AG09319 (cell line): ENCODE measurements around the gene TRIM3.

Experiments
- DNase-seq: peaks from one replicate; pipeline ENCODE4 v3.0.0-alpha.2; 2010; ENCODE audit warnings: low read depth; ENCODE audit errors: extremely low read depth
- TF ChIP-seq, protein P1 (sequence below): IDR thresholded peaks from 2 replicates; pipeline ENCODE4 v1.5.1; 2011; ENCODE audit warnings: low read depth, mild to moderate bottlenecking, inconsistent platforms, low read length, moderate library complexity

TRIM3 gene

DNA sequence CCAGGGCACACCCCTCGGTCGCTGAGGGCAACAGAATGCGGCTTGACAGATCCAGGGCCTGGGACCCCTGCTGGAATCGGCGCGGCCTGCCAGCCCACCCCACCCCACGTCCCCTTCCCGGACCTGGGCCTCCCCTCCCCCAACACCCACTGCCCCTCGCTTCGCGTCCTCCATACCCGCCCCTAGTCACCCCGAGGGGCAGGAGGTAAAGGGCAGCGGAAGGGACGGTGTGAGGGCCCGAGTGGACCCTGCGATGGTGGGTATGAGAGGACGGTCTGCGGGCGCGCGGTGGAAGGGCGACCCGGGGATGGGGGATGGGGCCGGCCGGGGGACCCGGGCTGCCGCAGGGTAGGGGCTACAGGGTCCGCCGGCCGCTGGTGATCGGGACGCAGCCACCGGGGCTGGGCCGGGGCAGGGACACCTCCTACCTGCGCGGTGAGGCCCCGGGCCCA, 55.2 kb downstream of the TRIM3 start:
- DNase-seq: no peak
- TF ChIP-seq, protein P1, sequence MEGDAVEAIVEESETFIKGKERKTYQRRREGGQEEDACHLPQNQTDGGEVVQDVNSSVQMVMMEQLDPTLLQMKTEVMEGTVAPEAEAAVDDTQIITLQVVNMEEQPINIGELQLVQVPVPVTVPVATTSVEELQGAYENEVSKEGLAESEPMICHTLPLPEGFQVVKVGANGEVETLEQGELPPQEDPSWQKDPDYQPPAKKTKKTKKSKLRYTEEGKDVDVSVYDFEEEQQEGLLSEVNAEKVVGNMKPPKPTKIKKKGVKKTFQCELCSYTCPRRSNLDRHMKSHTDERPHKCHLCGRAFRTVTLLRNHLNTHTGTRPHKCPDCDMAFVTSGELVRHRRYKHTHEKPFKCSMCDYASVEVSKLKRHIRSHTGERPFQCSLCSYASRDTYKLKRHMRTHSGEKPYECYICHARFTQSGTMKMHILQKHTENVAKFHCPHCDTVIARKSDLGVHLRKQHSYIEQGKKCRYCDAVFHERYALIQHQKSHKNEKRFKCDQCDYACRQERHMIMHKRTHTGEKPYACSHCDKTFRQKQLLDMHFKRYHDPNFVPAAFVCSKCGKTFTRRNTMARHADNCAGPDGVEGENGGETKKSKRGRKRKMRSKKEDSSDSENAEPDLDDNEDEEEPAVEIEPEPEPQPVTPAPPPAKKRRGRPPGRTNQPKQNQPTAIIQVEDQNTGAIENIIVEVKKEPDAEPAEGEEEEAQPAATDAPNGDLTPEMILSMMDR: no peak

DNA sequence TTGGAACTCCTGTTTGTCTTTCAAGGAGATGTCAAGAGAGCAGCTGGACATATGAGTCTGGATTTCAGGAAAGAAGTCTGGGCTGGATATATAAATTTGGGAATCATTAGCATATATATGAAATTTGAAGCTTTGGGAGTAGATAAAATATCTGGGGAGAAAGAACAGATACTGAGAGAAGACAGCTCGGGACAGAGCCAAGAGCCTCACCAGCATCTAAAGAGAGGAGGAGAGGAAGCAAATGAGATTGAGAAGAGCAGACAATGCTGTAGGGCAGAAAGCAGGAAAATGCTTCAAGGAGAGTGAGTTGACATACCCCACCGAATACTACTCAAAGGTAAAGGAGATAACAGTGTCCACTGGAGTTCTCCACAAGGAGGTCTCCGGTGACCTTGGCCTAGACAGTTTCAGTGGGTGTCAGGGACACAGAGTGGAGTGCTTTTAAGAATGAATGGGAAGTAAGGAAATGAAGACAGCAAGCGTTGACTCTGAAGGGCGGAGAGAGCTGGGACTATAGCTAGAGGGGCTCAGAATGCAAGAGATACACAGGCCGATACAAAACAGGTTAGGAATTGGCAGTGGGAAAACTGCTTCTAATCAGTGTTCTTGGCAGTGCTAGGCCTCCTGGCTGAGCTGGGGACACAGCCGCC, 55.7 kb downstream of the TRIM3 start:
- TF ChIP-seq, protein P1: no peak
- DNase-seq: no peak

DNA sequence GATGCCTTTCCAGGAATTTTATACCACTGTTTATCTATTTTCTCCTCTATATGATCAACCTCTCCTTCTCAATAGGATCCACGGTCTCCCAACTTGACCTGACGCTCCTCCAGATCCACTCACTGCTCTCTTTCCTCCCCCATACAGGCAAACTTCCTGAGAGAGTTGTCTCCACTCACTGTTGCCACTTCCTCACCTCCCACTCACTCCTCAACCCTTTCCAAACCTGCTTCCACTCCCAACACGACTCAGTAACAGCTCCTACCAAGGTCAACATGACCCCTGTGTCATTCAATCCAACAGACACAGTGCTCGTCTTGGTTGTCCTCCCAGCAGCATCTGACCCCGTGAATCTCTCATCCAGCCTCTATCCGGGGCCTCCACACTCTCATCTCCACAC, 57.9 kb downstream of the TRIM3 start:
- TF ChIP-seq, protein P1: no peak
- no peak for DNase-seq

DNA sequence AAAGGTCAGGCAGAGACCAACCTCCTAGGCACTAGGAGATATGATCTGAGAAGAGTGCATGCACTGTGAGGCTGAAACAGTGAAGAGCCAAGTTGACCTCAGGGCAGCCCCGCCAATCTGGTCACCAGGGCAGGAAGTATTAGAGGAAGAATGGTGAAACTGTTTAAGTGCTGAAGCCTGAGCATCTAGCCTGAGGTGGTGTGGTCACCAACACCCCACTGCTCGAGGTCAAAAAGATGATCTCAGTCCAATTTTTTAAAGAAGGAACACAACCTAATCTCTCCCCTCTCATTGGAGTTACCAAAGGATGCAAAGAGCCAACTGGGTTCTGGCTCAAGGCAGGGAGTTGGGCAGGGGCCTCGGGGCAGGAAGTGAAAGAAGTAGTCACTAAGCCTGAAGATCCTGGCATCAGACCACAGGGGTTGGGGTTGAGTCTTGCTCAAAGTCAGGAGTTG, 58.8 kb downstream of the TRIM3 start:
- DNase-seq: no peak
- TF ChIP-seq, protein P1: no peak

DNA sequence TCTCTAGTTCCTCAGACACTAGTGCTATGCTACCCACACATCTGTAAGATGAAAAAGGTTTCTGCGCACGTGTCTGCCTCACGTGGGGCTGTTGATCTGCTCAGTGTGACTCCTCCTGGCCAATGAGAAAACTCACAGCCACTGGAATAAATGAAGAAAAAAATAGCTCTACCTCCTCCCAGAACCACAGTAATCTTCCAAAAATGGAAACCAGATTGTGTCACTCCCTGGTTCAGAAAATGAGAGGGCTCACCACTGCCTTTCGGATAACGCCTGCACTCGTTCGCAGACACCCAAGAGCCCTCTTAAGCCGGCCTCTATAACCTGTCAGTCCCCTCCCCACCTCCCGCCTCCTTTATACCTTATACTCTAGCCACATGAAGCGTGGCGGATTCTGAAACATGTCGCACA, 59.9 kb downstream of the TRIM3 start:
- TF ChIP-seq, protein P1: no peak
- DNase-seq: no peak

DNA sequence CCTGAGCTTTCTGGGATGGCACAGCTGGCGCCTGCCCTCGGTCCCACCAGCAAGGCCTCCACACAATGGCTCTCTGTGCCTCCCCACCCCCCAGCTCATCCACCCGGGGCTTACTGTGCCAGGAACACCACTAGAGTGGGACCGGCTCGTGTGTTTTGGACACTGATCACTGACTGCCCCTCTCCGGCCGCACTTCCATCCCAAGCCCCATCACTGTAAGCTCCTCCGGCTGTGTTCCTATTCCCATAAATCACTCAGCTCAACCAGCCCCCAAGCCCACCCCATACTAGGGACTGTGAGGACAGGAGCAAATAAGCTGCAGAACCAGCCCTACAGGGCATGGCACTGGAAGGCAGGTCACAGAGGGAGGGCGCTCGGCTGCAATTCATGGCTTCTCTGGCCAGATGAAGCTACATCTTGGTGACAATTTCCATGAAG, 62.1 kb downstream of the TRIM3 start:
- DNase-seq: no peak
- TF ChIP-seq, protein P1: no peak

DNA sequence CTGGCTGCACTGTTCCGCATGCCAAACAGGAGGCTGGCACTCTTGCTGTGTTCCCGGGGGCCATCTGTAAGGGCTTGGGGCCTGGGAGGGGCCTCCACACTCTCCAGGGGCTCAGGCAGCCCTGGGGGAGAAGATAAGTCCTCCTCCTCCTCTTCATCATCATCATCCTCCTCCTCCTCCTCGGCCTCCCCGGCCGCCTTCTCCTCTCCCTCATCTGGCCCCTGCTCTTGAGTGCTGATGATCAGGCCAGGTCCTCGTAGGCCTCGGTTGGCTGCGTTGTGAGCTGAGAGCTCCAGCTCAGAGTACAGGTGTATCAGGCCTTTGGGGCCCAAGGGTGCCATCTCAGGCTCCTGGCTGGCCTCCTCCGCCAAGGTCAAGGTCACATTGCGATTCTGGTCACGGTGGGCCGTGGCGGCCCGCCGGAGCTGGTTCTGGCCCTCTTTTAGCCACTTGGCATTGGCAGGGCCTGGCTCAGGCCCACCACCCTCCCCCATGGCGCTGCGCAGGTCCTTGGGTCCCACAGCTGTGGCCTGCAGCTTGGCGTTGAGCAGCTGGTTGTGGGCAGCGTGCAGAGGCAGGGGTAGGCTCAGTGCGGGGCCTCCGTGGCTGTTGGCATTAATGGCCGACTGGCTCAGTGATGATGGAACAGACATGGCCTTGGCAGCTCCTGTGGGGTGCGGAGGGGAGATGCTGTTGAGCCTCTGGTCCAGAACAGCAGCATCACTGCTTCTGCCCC, 62.9 kb downstream of the TRIM3 start:
- TF ChIP-seq, protein P1: no peak
- no peak for DNase-seq
